ENCODE results near the gene GPS2. TPM values are rescaled to one million over a fixed set of nuclear protein-coding genes. Genes with fewer than 3 reads are reported as not detected.

Gene GPS2
- total RNA-seq, 4 donors from 2014 or later: 36.1 to 108 (median 57.3) TPM

- peak; percentile 62 to 73 for DNase-seq (ENCODE audit: low spot score in 2 of 2)
These were observed 18.8 kb downstream of the GPS2 start for GRCh38 chr17:7296189-7296861.

GRCh38 chr17:7295230-7296180 lies 19.7 kb downstream of the GPS2 start:
- DNase-seq (ENCODE audit: low spot score in 2 of 2): no peak
- no peaks in the 10 kb centered on the region for H3K36me3 ChIP-seq
- WGBS, 2 donors: 52 to 53% methylated on average over 41 to 42 of the region's 42 CpGs
- H3K4me3 ChIP-seq: peak overlapping the region in 1 of 4 donors; percentile 38
- TF ChIP-seq EP300 (IDR thresholded peaks at IDR 0.05) (no peak), POLR2A (IDR thresholded peaks at IDR 0.05) (no peak), CTCF (IDR thresholded peaks at IDR 0.05) (no peak)
- H3K27me3 ChIP-seq: peaks cover 0 to 52% of the 10 kb centered on the region in 2 donors
- H3K27ac ChIP-seq: peak overlapping the region in 2 of 4 donors; percentile 26 to 46
- no peaks in the 10 kb centered on the region for H3K9me3 ChIP-seq
- H3K4me1 ChIP-seq: peaks cover 0 to 38% (median 25%) of the 10 kb centered on the region in 4 donors

More at GRCh38 chr17:7296189-7296861, 18.8 kb downstream of the GPS2 start:
- Histone ChIP-seq H3K27ac (peak overlapping the region in 1 of 4 donors; percentile 46), H3K36me3 (no peaks in the 10 kb centered on the region), H3K4me1 (peaks cover 0 to 38% (median 25%) of the 10 kb centered on the region in 4 donors), H3K27me3 (peaks cover 0 to 44% of the 10 kb centered on the region in 2 donors), H3K4me3 (peak overlapping the region in 1 of 4 donors; percentile 30), H3K9me3 (no peaks in the 10 kb centered on the region)
- WGBS, 2 donors: 4 to 5% methylated on average over 44 to 49 of the region's 51 CpGs
- TF ChIP-seq CTCF (IDR thresholded peaks at IDR 0.05) (peak; percentile 93 to 98 (median 95)), EP300 (IDR thresholded peaks at IDR 0.05) (peak; percentile 62 to 68), POLR2A (IDR thresholded peaks at IDR 0.05) (no peak)

GRCh38 chr17:7294614-7295153 lies 20.5 kb downstream of the GPS2 start, which contains the start of gene YBX2:
Gene YBX2 (minus strand): TSS chr17:7294639. CDS start chr17:7294500, 139 bp downstream.
- 3 to 6% methylated on average over 8 to 16 of the region's 57 CpGs for WGBS, 2 donors
- peak within 1 kb of the TSS; percentile 1 to 45 (median 23) for H3K4me3 ChIP-seq
- H3K4me1 ChIP-seq: peaks cover 0 to 38% (median 25%) of the 10 kb centered on the region in 4 donors
- H3K27ac ChIP-seq: peak within 1 kb of the TSS in 1 of 4 donors; percentile 26
- no peaks in the 10 kb centered on the region for H3K36me3 ChIP-seq
- H3K27me3 ChIP-seq: peaks cover 0 to 60% of the 10 kb centered on the region in 2 donors
- no peak for TF ChIP-seq POLR2A (IDR thresholded peaks at IDR 0.05)
- TF ChIP-seq EP300 (IDR thresholded peaks at IDR 0.05): no peak
- no peak for TF ChIP-seq CTCF (IDR thresholded peaks at IDR 0.05)
- no peak for DNase-seq (ENCODE audit: low spot score in 2 of 2)
- H3K9me3 ChIP-seq: no peaks in the 10 kb centered on the region

- no peak overlapping the region for H3K27ac ChIP-seq
- H3K9me3 ChIP-seq: no peaks in the 10 kb centered on the region
- TF ChIP-seq EP300 (IDR thresholded peaks at IDR 0.05) (no peak), POLR2A (IDR thresholded peaks at IDR 0.05) (no peak), CTCF (IDR thresholded peaks at IDR 0.05) (no peak)
- 7 to 8% methylated on average over 31 to 37 of the region's 75 CpGs for WGBS, 2 donors
- H3K36me3 ChIP-seq: no peaks in the 10 kb centered on the region
- DNase-seq (ENCODE audit: low spot score in 2 of 2): no peak
- peak overlapping the region in 3 of 4 donors; percentile 8 to 45 (median 38) for H3K4me3 ChIP-seq
- H3K27me3 ChIP-seq: peaks cover 0 to 67% of the 10 kb centered on the region in 2 donors
- H3K4me1 ChIP-seq: peaks cover 0 to 38% (median 25%) of the 10 kb centered on the region in 4 donors
These were observed 21.1 kb downstream of the GPS2 start for GRCh38 chr17:7293816-7294613.
